ENCODE results near the gene ABCD1.
"Not testable (repeated sequence)": the region's sequence is repeated elsewhere in the genome, so short reads cannot be mapped to it uniquely, and the experiment has no call there.

ABCD1 gene

GRCh38 chrX:153694687-153695270, 29.9 kb upstream of the ABCD1 start:
- no peak for DNase-seq

- no peak for DNase-seq
These were observed 28.6 kb upstream of the ABCD1 start for GRCh38 chrX:153696100-153696499.

DNA sequence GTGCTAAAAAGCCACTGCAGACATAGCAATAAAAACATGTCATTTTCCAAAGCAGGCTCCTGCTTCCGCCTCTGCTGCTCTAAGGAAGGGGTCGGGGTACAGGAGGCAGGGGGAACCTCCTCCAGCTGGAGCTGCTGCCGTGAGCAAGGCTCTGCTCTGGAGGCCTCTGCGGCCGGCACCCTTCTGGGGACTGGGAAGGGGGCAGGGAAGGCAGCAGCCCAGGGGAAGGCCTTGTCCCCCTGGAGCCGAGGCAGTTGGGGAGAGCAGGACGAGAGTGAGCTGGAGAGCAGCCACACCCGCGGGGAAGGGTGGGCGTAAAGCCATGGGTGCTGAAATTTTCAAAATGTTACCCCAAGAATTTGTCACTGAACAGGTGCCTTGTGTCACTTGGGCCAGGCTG, 28.1 kb upstream of the ABCD1 start:
- not testable (repeated sequence) for DNase-seq

- DNase-seq: not testable (repeated sequence)
These were observed 27.5 kb upstream of the ABCD1 start for GRCh38 chrX:153696986-153697722.

DNA sequence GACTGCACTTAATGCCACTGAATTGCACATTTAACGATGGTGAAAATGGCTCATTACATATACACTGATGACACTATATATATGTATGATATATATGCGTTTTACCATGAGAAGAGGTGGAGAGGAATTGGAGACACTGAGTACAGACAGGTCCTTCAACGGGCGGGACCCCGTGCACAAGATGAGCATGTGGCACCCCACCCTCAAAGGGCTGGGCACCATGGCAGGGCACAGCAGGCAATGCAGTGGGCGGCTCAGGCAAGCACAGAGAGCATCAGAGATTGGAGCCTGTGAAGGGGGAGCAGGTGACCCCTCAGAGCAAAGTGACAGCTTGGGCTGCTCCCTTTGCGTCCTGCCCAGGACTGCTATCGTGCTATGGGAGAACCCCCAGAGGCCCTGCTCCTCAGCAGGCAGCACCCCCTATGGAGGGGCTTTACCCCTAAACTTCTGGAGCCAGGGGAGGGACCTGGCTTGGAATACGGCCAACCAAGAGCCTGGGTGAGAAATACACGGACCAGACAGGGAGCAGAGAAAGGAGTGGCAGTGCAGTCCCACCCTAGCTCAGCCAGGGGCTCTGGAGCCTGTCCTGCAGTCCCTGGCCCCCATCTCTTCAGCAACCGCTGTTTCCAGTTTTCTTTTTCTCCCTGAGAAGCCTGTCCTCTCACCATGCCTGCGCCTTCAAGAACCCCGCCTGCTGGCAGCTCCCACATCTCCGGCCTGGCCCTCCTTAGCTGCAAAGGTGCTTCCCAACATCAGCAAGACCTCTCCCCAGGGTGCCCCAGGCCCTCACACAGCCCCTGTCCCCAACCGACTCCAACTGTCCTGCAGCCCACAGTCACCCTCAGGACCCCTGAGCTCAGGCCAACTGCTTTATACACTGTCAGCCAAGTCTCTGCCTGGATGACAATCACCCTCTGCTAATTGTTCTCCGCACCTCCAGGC, 26.5 kb upstream of the ABCD1 start:
- DNase-seq: no peak

DNA sequence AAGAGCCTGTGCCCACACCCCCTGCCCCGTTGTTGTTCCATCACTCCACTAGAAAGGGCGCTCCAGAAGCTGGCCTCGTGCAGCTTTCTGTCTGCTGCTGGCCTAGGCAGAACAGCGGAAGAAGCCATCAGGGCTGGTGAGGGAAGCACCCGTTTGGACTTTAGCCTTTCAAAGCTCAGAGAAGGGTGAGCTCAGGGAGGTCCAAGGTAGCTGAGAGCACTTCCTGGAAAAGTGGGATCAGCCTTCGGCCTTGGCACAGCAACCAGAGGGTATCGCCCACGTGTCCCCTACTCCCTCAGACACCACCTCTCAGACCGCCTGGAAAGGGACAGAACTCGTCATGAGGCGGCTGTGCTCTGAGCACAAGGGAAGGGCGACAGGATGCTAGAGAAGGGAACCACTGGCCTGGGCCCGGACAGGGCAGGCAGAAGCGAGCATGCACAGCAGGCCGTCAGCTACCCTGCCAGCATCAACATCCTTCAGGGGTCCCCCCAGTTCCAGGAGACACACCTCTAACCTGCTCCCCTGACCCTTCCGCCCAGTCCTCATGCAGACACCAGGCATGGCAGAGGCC, 25.4 kb upstream of the ABCD1 start:
- not testable (repeated sequence) for DNase-seq

DNA sequence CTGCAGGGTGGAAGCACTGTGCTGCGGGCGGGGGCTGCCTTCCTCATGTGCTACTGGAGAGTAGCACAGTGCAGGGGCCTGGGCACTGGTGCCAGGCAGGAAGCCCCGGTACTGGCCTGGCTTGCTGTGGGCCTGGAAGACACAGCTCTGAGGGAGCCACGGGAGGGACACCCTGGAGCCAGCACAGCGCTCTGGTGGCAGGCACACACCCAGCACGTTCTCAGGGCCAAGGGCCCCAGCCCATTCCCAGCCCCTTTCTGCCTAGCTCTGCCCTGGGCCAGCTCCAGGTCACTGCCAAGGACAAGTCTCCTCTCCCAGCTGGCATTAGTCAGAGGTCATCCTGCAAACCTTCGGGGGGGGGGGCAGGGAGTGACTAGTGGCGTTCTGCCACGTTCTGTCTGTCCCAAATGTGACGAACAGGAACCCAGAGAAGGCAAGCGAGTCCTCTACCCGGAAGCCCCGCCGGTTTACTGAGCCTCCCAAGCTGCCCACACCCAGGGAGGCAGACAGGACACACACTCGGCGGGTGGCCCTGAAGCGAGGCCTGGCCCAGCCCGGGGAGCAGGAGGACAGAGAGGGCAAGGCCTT, 24.8 kb upstream of the ABCD1 start:
- not testable (repeated sequence) for DNase-seq

GRCh38 chrX:153700376-153700945, 24.2 kb upstream of the ABCD1 start:
- DNase-seq: no peak

- no peak for DNase-seq
These were observed 23.7 kb upstream of the ABCD1 start for GRCh38 chrX:153700967-153701366.

DNA sequence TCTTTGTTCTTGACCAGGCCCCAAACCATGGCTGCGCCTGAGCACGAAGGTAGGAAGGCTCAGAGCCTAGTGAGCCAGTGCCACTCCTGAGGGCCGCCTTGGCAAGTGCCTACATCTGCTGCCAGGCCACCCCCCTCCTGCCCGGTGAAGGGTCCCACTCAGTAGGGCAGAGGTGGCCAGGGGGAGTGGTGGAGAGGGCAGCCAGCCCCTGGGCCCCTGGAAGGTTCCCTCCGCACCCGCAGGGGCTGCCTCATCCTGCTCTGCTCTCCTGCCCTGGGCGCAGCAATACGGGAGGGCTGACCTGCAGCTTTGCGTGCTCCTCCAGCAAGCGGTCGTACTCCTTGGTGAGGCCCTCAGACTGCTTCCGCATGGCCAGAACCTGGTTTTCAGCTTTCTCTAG, 22.9 kb upstream of the ABCD1 start:
- no peak for DNase-seq

- DNase-seq: no peak
These were observed 22.2 kb upstream of the ABCD1 start for GRCh38 chrX:153702336-153703035.

DNA sequence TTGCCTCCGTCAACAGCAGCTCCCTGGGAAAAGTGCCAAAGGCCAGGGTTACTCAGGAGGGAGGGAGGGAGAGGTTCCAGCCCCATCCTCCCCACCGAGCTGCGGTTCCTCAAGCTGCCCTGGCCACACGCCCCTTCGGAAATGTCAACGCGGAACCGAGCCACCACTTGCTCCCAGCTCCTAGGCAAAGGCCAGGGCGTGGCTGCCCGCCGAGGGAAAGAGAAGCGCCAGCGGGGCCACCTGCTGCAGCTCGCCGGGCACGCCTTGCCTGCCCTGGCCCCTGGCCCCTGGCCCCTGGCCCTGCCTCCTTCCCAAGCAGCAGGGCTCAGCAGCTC, 21.7 kb upstream of the ABCD1 start:
- no peak for DNase-seq

DNA sequence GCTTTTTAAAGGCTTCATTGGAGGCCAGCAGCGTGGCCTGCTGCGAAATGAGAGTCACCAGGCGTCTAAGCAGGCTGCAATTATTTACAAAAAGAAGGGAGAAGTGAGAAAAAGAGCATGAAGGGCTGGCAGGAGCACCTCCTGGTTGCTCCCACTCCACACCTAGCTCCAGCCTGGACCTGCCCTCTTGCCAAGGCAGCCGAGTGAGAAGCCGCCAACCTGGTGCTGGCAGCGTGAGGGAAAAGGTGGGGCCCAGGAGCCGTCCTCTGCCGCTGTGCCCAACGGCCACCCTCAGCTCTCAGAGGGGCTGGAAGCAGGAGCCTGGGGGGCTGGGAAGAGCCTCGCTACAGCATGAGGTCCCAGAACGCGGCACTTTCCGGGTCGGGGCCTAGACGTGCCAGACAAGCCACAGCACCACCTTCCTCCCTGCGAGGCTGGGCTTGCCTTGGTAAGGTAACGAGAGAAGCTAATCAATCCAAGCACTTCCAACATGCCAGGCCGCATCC, 20.6 kb upstream of the ABCD1 start:
- no peak for DNase-seq

DNA sequence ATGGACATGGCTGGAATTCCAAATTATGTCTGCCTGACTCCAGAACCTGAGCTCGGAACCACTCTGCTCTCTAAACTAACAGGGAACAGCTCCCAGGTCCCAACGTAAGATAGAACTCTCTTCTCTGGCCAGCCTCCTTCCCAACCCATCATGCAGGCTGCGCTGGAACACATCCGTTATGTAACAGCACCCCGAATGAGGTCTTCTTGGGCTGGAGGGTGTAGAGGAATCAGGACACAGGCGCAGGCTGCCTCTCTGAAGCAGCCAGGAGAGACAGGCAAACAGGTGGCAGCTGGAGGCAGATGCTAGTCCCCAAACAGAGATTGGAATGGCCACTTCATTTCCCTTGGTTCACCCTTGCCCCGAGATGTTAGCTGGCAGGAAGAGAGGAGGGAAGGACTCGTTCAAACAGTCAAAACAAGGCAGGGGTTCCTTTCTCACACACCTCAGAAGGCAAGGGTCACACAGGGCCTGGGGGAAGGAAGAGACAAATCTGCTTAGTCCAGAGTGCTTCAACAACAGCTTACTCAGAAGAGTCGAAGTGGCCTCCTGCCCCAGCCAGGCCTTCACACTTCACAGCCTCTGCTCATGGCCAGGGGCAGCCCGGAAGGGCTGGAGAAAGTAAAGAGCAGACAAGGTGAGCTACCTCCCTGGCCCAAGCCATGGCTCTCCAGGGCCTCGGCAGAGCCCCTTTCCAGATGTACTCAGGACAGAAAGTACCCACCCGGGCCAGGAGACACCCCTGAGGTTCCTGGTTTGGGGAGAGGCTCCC, 19.8 kb upstream of the ABCD1 start:
- DNase-seq: not testable (repeated sequence)

DNA sequence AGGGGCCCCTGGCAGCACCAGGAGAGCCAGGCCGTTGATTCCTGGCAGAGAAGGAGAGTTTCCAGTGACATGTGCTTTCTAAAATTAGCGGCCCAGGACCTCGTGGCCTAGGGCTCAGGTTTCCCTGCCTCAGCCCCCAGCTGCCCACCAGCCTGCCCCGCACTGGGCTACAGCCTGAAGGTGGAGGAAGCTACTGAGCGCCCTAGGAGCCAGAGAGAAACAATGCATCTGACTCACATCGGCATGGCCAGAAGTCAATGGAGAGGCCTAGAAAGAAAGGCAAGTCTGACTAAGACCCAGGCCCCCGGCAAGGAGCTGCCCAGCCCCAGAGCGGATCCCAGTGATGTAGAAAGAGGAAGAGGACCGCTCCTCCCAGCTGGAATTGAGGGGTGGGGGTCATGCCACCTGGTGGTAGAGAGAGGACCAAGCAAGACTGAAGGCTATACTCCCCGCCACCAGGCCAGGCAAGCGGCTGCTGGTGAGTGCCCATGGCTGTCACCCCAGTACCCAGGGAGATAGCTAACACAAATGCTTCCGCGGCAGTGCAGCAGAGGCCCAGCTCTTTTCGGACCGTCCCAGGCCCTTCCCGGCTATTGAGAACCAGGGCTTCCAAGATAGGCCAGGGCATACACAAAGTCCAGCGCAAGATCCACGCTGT, 19.1 kb upstream of the ABCD1 start:
- DNase-seq: not testable (repeated sequence)

- no peak for DNase-seq
These were observed 17.9 kb upstream of the ABCD1 start for GRCh38 chrX:153706799-153707198.

DNA sequence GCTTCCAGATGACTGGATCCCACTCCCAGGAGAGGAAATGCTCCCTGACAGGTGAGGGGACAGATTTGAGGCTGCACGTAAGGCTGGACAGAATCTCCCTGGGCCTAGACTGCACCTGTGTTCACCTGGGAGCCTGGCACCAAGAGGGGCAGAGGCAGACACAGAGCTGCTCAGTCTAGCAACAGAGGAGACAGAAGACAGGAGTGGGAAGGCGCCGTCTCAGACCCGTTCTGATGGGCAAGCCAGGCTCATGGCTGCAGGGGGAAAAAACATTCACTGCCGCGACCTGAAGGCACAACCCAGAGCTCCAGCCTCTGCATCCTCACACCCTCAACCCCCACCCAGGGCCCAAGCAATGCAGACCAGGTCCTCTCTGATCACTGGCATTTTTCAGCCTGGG, 17.2 kb upstream of the ABCD1 start:
- no peak for DNase-seq

DNA sequence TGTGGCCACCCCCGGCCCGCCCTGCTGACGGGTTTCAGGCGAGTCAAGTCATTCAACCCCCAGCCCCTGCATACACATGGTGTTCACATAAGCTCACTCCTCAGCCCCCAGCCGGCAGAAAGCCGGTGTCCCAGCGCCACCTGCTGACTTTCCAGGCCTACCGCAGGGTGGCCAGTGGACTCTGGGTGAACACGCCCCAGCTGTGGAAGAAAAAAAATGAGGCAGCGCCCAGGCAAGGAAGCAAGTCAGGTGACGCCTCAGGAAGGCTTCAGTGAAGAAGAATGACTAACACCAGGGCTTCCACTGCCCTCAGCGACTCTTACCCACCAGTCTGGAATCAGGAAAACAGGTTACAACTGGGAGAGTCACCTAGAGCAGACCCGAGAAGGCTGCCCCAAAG, 16.2 kb upstream of the ABCD1 start:
- DNase-seq: no peak

- DNase-seq: no peak
These were observed 14.7 kb upstream of the ABCD1 start for GRCh38 chrX:153709726-153710674.

Data from NCI-H2171 (cell line).